GM21360 (cell line): ENCODE data around the gene PI4KA.
A peak's percentile ranks its signal among the peaks of the same experiment; 100 is the strongest.
"Not testable (repeated sequence)": the region's sequence is repeated elsewhere in the genome, so short reads cannot be mapped to it uniquely, and the experiment has no call there.

Source experiments
- ATAC-seq: cut with Tn5 transposase; IDR thresholded peaks from one replicate; pipeline ENCODE4 v1.9.1; 2021; ENCODE audit warnings: mild to moderate bottlenecking, moderate library complexity; ENCODE audit not compliant: unreplicated experiment

Gene PI4KA

GRCh38 chr22:20702175-20702545, 156.5 kb downstream of the PI4KA start:
- peak; percentile 10 for ATAC-seq

GRCh38 chr22:20701680-20702136, 156.9 kb downstream of the PI4KA start:
- not testable (repeated sequence) for ATAC-seq

GRCh38 chr22:20700347-20700746, 158.3 kb downstream of the PI4KA start:
- ATAC-seq = not testable (repeated sequence)

GRCh38 chr22:20699856-20700255, 158.8 kb downstream of the PI4KA start:
- not testable (repeated sequence) for ATAC-seq

- ATAC-seq = not testable (repeated sequence)
Measured at GRCh38 chr22:20697481-20698113, 161.0 kb downstream of the PI4KA start.

GRCh38 chr22:20696056-20696455, 162.6 kb downstream of the PI4KA start:
- ATAC-seq = not testable (repeated sequence)

GRCh38 chr22:20695205-20695604, 163.4 kb downstream of the PI4KA start:
- ATAC-seq = not testable (repeated sequence)

GRCh38 chr22:20694256-20694655, 164.4 kb downstream of the PI4KA start:
- ATAC-seq = not testable (repeated sequence)

GRCh38 chr22:20692926-20693325, 165.7 kb downstream of the PI4KA start:
- not testable (repeated sequence) for ATAC-seq

- ATAC-seq = not testable (repeated sequence)
Measured at GRCh38 chr22:20690586-20691317, 167.9 kb downstream of the PI4KA start.

GRCh38 chr22:20687356-20688172, 171.0 kb downstream of the PI4KA start:
- ATAC-seq = not testable (repeated sequence)

- not testable (repeated sequence) for ATAC-seq
Measured at GRCh38 chr22:20685764-20686163, 172.8 kb downstream of the PI4KA start.

GRCh38 chr22:20678792-20679435, 179.7 kb downstream of the PI4KA start:
- not testable (repeated sequence) for ATAC-seq

GRCh38 chr22:20677684-20678242, 180.8 kb downstream of the PI4KA start:
- ATAC-seq = no peak

- ATAC-seq = not testable (repeated sequence)
Measured at GRCh38 chr22:20675613-20676012, 183.0 kb downstream of the PI4KA start.

GRCh38 chr22:20674998-20675397, 183.6 kb downstream of the PI4KA start:
- no peak for ATAC-seq

GRCh38 chr22:20673295-20674195, 185.1 kb downstream of the PI4KA start:
- no peak for ATAC-seq

- ATAC-seq = no peak
Measured at GRCh38 chr22:20672732-20673131, 185.9 kb downstream of the PI4KA start.

- no peak for ATAC-seq
Measured at GRCh38 chr22:20672082-20672424, 186.6 kb downstream of the PI4KA start.
